HG02678 (cell line): ENCODE measurements around the gene POU6F2.
A peak's percentile ranks its signal among the peaks of the same experiment; 100 is the strongest.

Source experiments
- ATAC-seq: cut with Tn5 transposase; IDR thresholded peaks from one replicate; pipeline ENCODE4 v1.9.1; 2021; ENCODE audit warnings: mild to moderate bottlenecking, moderate library complexity; ENCODE audit not compliant: unreplicated experiment

Gene POU6F2

GRCh38 chr7:39429421-39429820 is 451.7 kb downstream of the POU6F2 start:
- no peak for ATAC-seq

GRCh38 chr7:39430441-39430840 is 452.7 kb downstream of the POU6F2 start:
- ATAC-seq, result no peak

GRCh38 chr7:39430909-39431641 is 453.4 kb downstream of the POU6F2 start:
- no peak for ATAC-seq

- no peak for ATAC-seq
Observed at GRCh38 chr7:39432368-39432767, 454.7 kb downstream of the POU6F2 start.

- no peak for ATAC-seq
Observed at GRCh38 chr7:39432807-39433416, 455.2 kb downstream of the POU6F2 start.

- ATAC-seq, result no peak
Observed at GRCh38 chr7:39433550-39433949, 455.8 kb downstream of the POU6F2 start.

- ATAC-seq, result no peak
Observed at GRCh38 chr7:39434012-39434411, 456.3 kb downstream of the POU6F2 start.

GRCh38 chr7:39446546-39446945 is 468.8 kb downstream of the POU6F2 start:
- ATAC-seq, result no peak

- no peak for ATAC-seq
Observed at GRCh38 chr7:39451901-39452300, 474.2 kb downstream of the POU6F2 start.

GRCh38 chr7:39453743-39454355 is 476.1 kb downstream of the POU6F2 start:
- peak; percentile 83 for ATAC-seq

GRCh38 chr7:39458061-39458745 is 480.5 kb downstream of the POU6F2 start:
- no peak for ATAC-seq

- ATAC-seq, result no peak
Observed at GRCh38 chr7:39459636-39460035, 481.9 kb downstream of the POU6F2 start.

GRCh38 chr7:39460486-39460885 is 482.8 kb downstream of the POU6F2 start:
- ATAC-seq, result no peak

- no peak for ATAC-seq
Observed at GRCh38 chr7:39461263-39461820, 483.6 kb downstream of the POU6F2 start.

- ATAC-seq, result no peak
Observed at GRCh38 chr7:39463252-39463651, 485.5 kb downstream of the POU6F2 start.

GRCh38 chr7:39464350-39465054 is 486.8 kb downstream of the POU6F2 start:
- ATAC-seq, result peak; percentile 16

- ATAC-seq, result peak; percentile 90
Observed at GRCh38 chr7:39465055-39465929, 487.6 kb downstream of the POU6F2 start.

- ATAC-seq, result no peak
Observed at GRCh38 chr7:39468261-39468660, 490.6 kb downstream of the POU6F2 start.

GRCh38 chr7:39468808-39469374 is 491.2 kb downstream of the POU6F2 start:
- no peak for ATAC-seq
